SK-N-SH (cell line): ENCODE data around the gene NAPEPLD. TPM values are rescaled to one million over a fixed set of nuclear protein-coding genes. Genes with fewer than 3 reads are reported as not detected.
"Not testable (repeated sequence)": the region's sequence is repeated elsewhere in the genome, so short reads cannot be mapped to it uniquely, and the experiment has no call there.

Source experiments
- CTCF ChIA-PET: fragments of 300-600, 350-600 bp; formaldehyde crosslinking; extraction: SDS; loops from one replicate; lab custom pipeline; 2021; lab: Yijun Ruan, JAX
- POLR2A ChIA-PET: fragments of 350-600 bp; sonication (Branson Sonifier 250); formaldehyde crosslinking; extraction: SDS; loops from one replicate; lab custom pipeline; 2020; ENCODE audit warnings: antibody characterized with exemption, inconsistent platforms; lab: Yijun Ruan, JAX
- DNase-seq: peaks from one replicate; pipeline ENCODE4 v3.0.0; 2012
- H2AFZ ChIP-seq: fragments of 200-600 bp; sonication (generic); 2 replicates; pipeline ENCODE4 v1.8.1; 2016; ENCODE audit warnings: antibody characterized with exemption, mild to moderate bottlenecking, low read depth
- H3F3A ChIP-seq: fragments of 200-600 bp; sonication (generic); replicated peaks from 2 replicates; pipeline ENCODE3; 2016; ENCODE audit warnings: antibody characterized with exemption, mild to moderate bottlenecking; ENCODE audit not compliant: insufficient read depth
- H3K27ac ChIP-seq, 2 experiments: fragments of 200-500 bp in 1 of 2; fragments of 200-600 bp in 1 of 2; sonication (Bioruptor generic) in 1 of 2; sonication (generic), shearing (Covaris generic) in 1 of 2; 2 replicates each; pipeline versions ENCODE4 v1.5.1 to v1.6.1; 2014 to 2016; ENCODE audit warnings: low read depth in 2 of 2, inconsistent platforms in 1 of 2, low read length in 1 of 2, mild to moderate bottlenecking in 1 of 2, mixed read lengths in 1 of 2
- H3K27me3 ChIP-seq: fragments of 200-600 bp; sonication (generic), shearing (Covaris generic); 2 replicates; pipeline ENCODE4 v1.6.1; 2016; ENCODE audit warnings: mixed run types; ENCODE audit not compliant: insufficient read depth
- H3K36me3 ChIP-seq, 2 experiments: fragments of 200-500 bp in 1 of 2; fragments of 200-600 bp in 1 of 2; sonication (Bioruptor generic) in 1 of 2; sonication (generic) in 1 of 2; replicated peaks in 1 of 2; 2 replicates each; pipeline versions ENCODE3 to v1.5.1; 2014 to 2016; ENCODE audit warnings: low read length in 1 of 2, mild to moderate bottlenecking in 1 of 2; ENCODE audit not compliant: insufficient read depth in 2 of 2, control insufficient read depth in 1 of 2
- H3K4me1 ChIP-seq, 2 experiments: fragments of 200-500 bp in 1 of 2; fragments of 200-600 bp in 1 of 2; sonication (Bioruptor generic) in 1 of 2; sonication (generic), shearing (Covaris generic) in 1 of 2; 2 replicates each; pipeline versions ENCODE4 v1.5.1 to v1.6.1; 2014 to 2016; ENCODE audit warnings: low read depth in 1 of 2, low read length in 1 of 2, mixed run types in 1 of 2; ENCODE audit not compliant: insufficient read depth in 2 of 2, control insufficient read depth in 1 of 2
- H3K4me2 ChIP-seq: fragments of 200-600 bp; sonication (generic), shearing (Covaris generic); 2 replicates; pipeline ENCODE4 v1.6.1; 2017; ENCODE audit warnings: mixed run types
- H3K4me3 ChIP-seq, 2 experiments: fragments of 200-500 bp in 1 of 2; fragments of 200-600 bp in 1 of 2; sonication (Bioruptor generic) in 1 of 2; sonication (generic), shearing (Covaris generic) in 1 of 2; 2 replicates each; pipeline versions ENCODE4 v1.5.1 to v1.8.1; 2014 to 2016; ENCODE audit warnings: low read depth in 2 of 2, inconsistent platforms in 1 of 2, low read length in 1 of 2, mild to moderate bottlenecking in 1 of 2, mixed read lengths in 1 of 2, moderate library complexity in 1 of 2
- H3K79me2 ChIP-seq: fragments of 200-600 bp; sonication (generic); 2 replicates; pipeline ENCODE4 v1.8.1; 2017; ENCODE audit warnings: mild to moderate bottlenecking; ENCODE audit not compliant: insufficient read depth
- H3K9ac ChIP-seq: fragments of 200-600 bp; sonication (generic); 2 replicates; pipeline ENCODE4 v1.6.1; 2017; ENCODE audit warnings: mixed run types
- H3K9me2 ChIP-seq: fragments of 200-600 bp; sonication (generic); 2 replicates; pipeline ENCODE4 v1.6.1; 2017; ENCODE audit warnings: mixed run types
- H3K9me3 ChIP-seq: fragments of 200-600 bp; sonication (generic); 2 replicates; pipeline ENCODE4 v1.6.1; 2017; ENCODE audit warnings: mixed run types, mild to moderate bottlenecking, moderate library complexity
- H4K20me1 ChIP-seq: fragments of 200-600 bp; sonication (generic); 2 replicates; pipeline ENCODE4 v1.6.1; 2017; ENCODE audit warnings: mild to moderate bottlenecking, mixed run types; ENCODE audit not compliant: insufficient read depth
- FOXM1 ChIP-seq: IDR thresholded peaks from 2 replicates; pipeline ENCODE4 v1.4.0; 2012; ENCODE audit warnings: low read depth, mild to moderate bottlenecking
- WGBS: methylation state at CpG from one replicate; pipeline ENCODE4 v1.1.6; 2017; ENCODE audit warnings: low lambda C conversion rate; 5-methylcytosine and 5-hydroxymethylcytosine counted together
- polyA plus RNA-seq, 3 experiments: library from polyadenylated mRNA; depleted of rRNA; stranded (reverse); fragments of >200 nt; gene quantifications; 2 replicates each; pipeline ENCODE4 v1.2.3, GENCODE V29; 2012

The NAPEPLD gene
- polyA plus RNA-seq, 1 of the 3 experiments (the other 2 are of a cell fraction), result 4.6 TPM

DNA sequence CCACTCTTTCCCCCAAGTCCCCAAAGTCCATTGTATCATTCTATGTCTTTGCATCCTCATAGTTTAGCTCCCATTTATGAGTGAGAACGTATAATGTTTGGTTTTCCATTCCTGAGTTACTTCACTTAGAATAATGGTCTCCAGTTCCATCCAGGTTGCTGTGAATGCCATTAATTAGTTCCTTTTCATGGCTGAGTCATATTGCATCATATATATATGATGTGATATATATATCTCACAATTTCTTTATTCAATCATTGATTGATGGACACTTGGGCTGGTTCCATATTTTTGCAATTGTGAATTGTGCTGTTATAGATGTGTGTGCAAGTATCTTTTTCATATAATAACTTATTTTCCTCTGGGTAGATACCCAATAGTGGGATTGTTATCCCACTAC lies 92.9 kb downstream of the NAPEPLD start:
- H3K27ac ChIP-seq, H3K9me2 ChIP-seq, H2AFZ ChIP-seq, H3K4me3 ChIP-seq, POLR2A ChIA-PET, DNase-seq, H4K20me1 ChIP-seq, H3K9me3 ChIP-seq, H3K27me3 ChIP-seq, H3K4me2 ChIP-seq, H3K4me1 ChIP-seq, H3K79me2 ChIP-seq, CTCF ChIA-PET, H3K9ac ChIP-seq, H3F3A ChIP-seq: not testable (repeated sequence)
- peaks cover 0 to 31% of the 10 kb centered on the region in 2 experiments for H3K36me3 ChIP-seq
- WGBS, result 94% methylated on average over 1 of the region's 1 CpG

DNA sequence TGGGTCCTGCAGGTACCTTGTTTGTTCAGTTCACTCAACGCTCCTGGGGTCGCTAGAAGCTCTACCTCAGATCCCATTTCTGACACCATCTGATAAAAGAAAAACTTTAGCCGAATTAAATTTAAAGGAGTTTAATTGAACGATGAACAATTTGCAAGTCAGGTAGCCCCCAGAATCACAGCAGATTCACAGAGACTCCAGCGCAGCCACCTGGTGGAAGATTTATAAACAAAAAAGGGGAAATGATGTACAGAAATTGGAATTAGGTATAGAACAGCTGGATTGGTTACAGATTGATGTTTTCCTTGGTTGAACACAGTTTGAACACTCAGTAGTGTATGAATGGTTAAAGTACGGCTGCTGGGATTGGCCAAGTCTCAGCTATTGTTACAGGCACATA lies 97.4 kb downstream of the NAPEPLD start:
- Histone ChIP-seq H2AFZ (no peak overlapping the region), H3K4me1 (no peaks in the 10 kb centered on the region), H3K27ac (no peak overlapping the region), H3K27me3 (no peaks in the 10 kb centered on the region), H3K36me3 (peaks cover 6 to 67% of the 10 kb centered on the region in 2 experiments), H3K4me2 (no peak overlapping the region), H4K20me1 (no peaks in the 10 kb centered on the region), H3K79me2 (no peaks in the 10 kb centered on the region), H3K4me3 (no peak overlapping the region), H3K9me2 (no peaks in the 10 kb centered on the region), H3K9me3 (peaks cover 28% of the 10 kb centered on the region), H3K9ac (no peak overlapping the region), H3F3A (peaks cover 6% of the 10 kb centered on the region)
- CTCF ChIA-PET, result interaction anchor here (3.1 kb wide), 1 partner anchor 10 kb away, joined by 19 read pairs; no protein-coding TSS in a partner anchor
- TF ChIP-seq FOXM1, result no peak
- POLR2A ChIA-PET, result no interaction called here
- 86% methylated on average over 6 of the region's 6 CpGs for WGBS
- DNase-seq, result no peak

Other genes starting within 250 kb of the NAPEPLD start
- 101 and 138 TPM in 2 replicates for gene LRRC17, start 236.1 kb downstream of the NAPEPLD start, polyA plus RNA-seq (2012; rRNA removed)
- 1.1 and 2.0 TPM in 2 replicates for gene FBXL13, start 74.3 kb downstream of the NAPEPLD start, polyA plus RNA-seq (2012; rRNA removed)
- 43.4 and 54.1 TPM in 2 replicates for gene ARMC10, start 74.0 kb downstream of the NAPEPLD start, polyA plus RNA-seq (2012; rRNA removed)
- 116 and 142 TPM in 2 replicates for gene PMPCB, start 148.3 kb upstream of the NAPEPLD start, polyA plus RNA-seq (2012; rRNA removed)
- 18.9 and 21.5 TPM in 2 replicates for gene DNAJC2, start 195.7 kb upstream of the NAPEPLD start, polyA plus RNA-seq (2012; rRNA removed)
- 231 and 283 TPM in 2 replicates for gene PSMC2, start 198.5 kb upstream of the NAPEPLD start, polyA plus RNA-seq (2012; rRNA removed)